Mesendoderm (in vitro differentiated cells): ENCODE measurements around the gene KXD1.

Experiments
- DNase-seq: peaks from one replicate; pipeline ENCODE4 v3.0.0; 2013
- H2AK5ac ChIP-seq: 2 replicates; pipeline ENCODE4 v1.6.1; 2013; ENCODE audit warnings: low read length, inconsistent platforms
- H2BK120ac ChIP-seq: 2 replicates; pipeline ENCODE4 v1.6.1; 2013; ENCODE audit warnings: low read depth, mild to moderate bottlenecking, low read length, moderate library complexity, mixed read lengths
- H2BK15ac ChIP-seq: replicated peaks from 2 replicates; pipeline ENCODE4 v1.6.1; 2013; ENCODE audit warnings: low read depth, mild to moderate bottlenecking, moderate library complexity
- H2BK5ac ChIP-seq: 2 replicates; pipeline ENCODE4 v1.6.1; 2013; ENCODE audit warnings: low read length, inconsistent platforms
- H3K18ac ChIP-seq: 2 replicates; pipeline ENCODE4 v1.6.1; 2013; ENCODE audit warnings: mild to moderate bottlenecking, low read length, mixed read lengths
- H3K23ac ChIP-seq: one replicate; pipeline ENCODE4 v1.6.1; 2013; ENCODE audit warnings: low read length
- H3K27ac ChIP-seq: 2 replicates; pipeline ENCODE4 v1.5.1; 2013; ENCODE audit warnings: low read depth, mild to moderate bottlenecking, inconsistent platforms, low read length, moderate library complexity
- H3K27me3 ChIP-seq: 2 replicates; pipeline ENCODE4 v1.6.1; 2013; ENCODE audit warnings: low read length, control low read depth, mild to moderate bottlenecking, inconsistent platforms; ENCODE audit not compliant: insufficient read depth, poor library complexity
- H3K36me3 ChIP-seq: 2 replicates; pipeline ENCODE4 v1.6.1; 2013; ENCODE audit warnings: low read length, inconsistent platforms; ENCODE audit not compliant: control insufficient read depth, insufficient read depth
- H3K4ac ChIP-seq: one replicate; pipeline ENCODE4 v1.6.1; 2013; ENCODE audit warnings: low read depth, mild to moderate bottlenecking, low read length, moderate library complexity
- H3K4me1 ChIP-seq: 2 replicates; pipeline ENCODE4 v1.6.1; 2013; ENCODE audit warnings: low read depth, low read length, inconsistent platforms; ENCODE audit not compliant: control insufficient read depth
- H3K4me2 ChIP-seq: 2 replicates; pipeline ENCODE4 v1.6.1; 2013; ENCODE audit warnings: low read length
- H3K4me3 ChIP-seq: 2 replicates; pipeline ENCODE4 v1.5.1; 2013; ENCODE audit warnings: mild to moderate bottlenecking, low read length
- H3K56ac ChIP-seq: one replicate; pipeline ENCODE4 v1.6.1; 2013; ENCODE audit warnings: low read length
- H3K79me1 ChIP-seq: 2 replicates; pipeline ENCODE4 v1.6.1; 2013; ENCODE audit warnings: low read length, inconsistent platforms
- H3K79me2 ChIP-seq: 2 replicates; pipeline ENCODE4 v1.6.1; 2013; ENCODE audit warnings: mild to moderate bottlenecking, low read length; ENCODE audit not compliant: control insufficient read depth, insufficient read depth
- H3K9ac ChIP-seq: 2 replicates; pipeline ENCODE4 v1.6.1; 2013; ENCODE audit warnings: low read length, inconsistent platforms
- H4K5ac ChIP-seq: one replicate; pipeline ENCODE4 v1.6.1; 2013; ENCODE audit warnings: low read length
- H4K8ac ChIP-seq: one replicate; pipeline ENCODE4 v1.6.1; 2013; ENCODE audit warnings: low read depth, mild to moderate bottlenecking, control low read depth, low read length, moderate library complexity
- WGBS: extraction: QIAGEN DNeasy Blood & Tissue Kit; methylation state at CpG from one replicate; pipeline ENCODE4 v1.1.7; 2013; ENCODE audit warnings: low lambda C conversion rate, missing lambda C conversion rate; ENCODE audit not compliant: insufficient coverage; ENCODE audit errors: extremely low coverage; 5-methylcytosine and 5-hydroxymethylcytosine counted together

KXD1 gene

GRCh38 chr19:18618236-18618635 lies 60.6 kb downstream of the KXD1 start:
- no peak overlapping the region for H3K27ac ChIP-seq
- no peak overlapping the region for H2BK15ac ChIP-seq
- H2BK5ac ChIP-seq, result no peak overlapping the region
- H3K4me3 ChIP-seq, result no peak overlapping the region
- H3K56ac ChIP-seq, result no peak overlapping the region
- H3K4ac ChIP-seq, result no peak overlapping the region
- no peaks in the 10 kb centered on the region for H3K79me1 ChIP-seq
- H3K4me1 ChIP-seq, result no peaks in the 10 kb centered on the region
- no peak overlapping the region for H3K18ac ChIP-seq
- no peak overlapping the region for H3K9ac ChIP-seq
- H4K8ac ChIP-seq, result no peak overlapping the region
- peaks cover 4% of the 10 kb centered on the region for H3K27me3 ChIP-seq
- no CpG with 5 or more reads among the region's 13 CpGs for WGBS
- no peaks in the 10 kb centered on the region for H3K79me2 ChIP-seq
- no peak overlapping the region for H2BK120ac ChIP-seq
- no peak overlapping the region for H3K4me2 ChIP-seq
- no peak for DNase-seq
- no peak overlapping the region for H4K5ac ChIP-seq
- no peak overlapping the region for H2AK5ac ChIP-seq
- H3K36me3 ChIP-seq, result no peaks in the 10 kb centered on the region
- no peak overlapping the region for H3K23ac ChIP-seq
